Hematopoietic multipotent progenitor cell treated with erythropoietin and hydrocortisone succinate and interleukin-3 and kit ligand, for 6 days (in vitro differentiated cells): ENCODE data around the gene LIME1.
"Not testable (repeated sequence)": the region's sequence is repeated elsewhere in the genome, so short reads cannot be mapped to it uniquely, and the experiment has no call there.

Experiments used
- DNase-seq: peaks from one replicate; pipeline ENCODE4 v3.0.0-alpha.2; 2015

LIME1 gene

DNA sequence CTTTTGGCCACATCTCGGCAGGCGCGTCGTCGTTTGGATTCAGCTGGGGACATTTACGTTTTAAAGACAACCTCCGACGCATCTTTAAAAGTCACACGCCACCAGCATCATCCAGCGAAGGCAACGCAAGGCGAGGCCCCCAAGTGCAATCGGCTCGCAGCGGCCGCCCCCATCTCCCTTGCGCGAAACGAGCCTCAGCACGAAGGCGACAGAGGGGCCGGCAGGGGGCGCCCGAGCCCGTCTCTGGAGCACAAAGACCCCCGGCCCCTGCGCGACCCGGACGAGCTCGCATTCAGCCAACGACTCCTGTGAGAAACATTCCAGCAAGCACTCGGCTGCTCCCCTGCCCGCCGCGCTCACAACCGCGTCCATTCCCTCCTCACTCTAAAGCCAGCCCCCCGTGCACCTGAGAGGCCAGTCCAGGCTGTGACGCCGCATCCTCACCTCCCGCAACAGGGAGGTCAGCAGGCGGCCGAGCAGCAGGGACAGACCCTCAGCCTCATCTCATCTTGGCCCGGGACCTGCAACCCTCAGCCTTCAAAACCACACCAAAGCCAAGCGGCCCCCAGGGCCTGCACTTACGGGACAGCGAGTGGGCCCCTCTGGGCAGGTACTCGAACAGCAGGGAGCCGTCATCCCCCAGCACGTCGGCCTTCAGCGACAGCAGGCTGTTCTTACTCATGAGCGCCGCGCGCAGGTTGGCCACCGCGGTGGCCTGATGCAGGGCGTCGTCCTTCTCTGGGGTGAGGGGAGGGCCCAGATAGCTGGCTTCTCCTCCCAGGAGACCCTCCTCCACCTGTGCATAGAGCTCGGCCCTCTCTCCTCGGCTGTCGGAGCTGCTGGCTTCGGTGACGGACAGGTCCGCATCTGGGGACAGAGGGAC is 38.9 kb downstream of the LIME1 start:
- DNase-seq, result no peak

DNA sequence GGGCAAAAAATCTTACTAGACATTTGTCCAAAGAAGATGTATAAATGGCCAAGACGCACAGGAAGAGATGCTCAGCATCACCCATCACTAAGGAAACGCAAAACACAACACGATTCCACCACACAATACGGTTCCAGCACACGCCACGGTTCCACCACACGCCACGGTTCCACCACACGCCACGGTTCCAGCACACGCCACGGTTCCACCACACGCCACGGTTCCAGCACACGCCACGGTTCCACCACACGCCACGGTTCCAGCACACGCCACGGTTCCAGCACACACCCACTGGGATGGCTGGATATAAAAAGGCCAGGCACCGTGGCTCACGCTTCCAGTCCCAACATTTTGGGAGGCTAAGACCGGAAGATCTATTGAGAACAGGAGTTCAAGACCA is 40.4 kb downstream of the LIME1 start:
- DNase-seq, result not testable (repeated sequence)

DNA sequence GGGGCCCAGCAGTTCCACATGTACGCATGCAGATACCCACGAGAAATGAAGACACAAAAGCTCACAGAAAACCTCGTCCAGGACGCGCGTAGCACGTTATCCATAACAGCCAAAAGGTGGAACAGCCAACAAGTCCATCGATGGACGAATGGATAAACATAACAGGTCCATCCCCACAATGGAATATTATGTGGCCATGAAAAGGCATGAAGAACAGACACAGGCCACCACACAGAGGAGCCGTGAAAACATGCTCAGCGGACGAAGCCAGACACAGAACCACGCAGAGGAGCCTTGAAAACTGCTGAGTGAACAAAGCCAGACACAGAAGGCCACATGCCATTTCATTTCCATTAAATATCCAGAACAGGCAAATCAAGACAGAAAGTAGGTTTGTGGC is 41.1 kb downstream of the LIME1 start:
- DNase-seq, result no peak

DNA sequence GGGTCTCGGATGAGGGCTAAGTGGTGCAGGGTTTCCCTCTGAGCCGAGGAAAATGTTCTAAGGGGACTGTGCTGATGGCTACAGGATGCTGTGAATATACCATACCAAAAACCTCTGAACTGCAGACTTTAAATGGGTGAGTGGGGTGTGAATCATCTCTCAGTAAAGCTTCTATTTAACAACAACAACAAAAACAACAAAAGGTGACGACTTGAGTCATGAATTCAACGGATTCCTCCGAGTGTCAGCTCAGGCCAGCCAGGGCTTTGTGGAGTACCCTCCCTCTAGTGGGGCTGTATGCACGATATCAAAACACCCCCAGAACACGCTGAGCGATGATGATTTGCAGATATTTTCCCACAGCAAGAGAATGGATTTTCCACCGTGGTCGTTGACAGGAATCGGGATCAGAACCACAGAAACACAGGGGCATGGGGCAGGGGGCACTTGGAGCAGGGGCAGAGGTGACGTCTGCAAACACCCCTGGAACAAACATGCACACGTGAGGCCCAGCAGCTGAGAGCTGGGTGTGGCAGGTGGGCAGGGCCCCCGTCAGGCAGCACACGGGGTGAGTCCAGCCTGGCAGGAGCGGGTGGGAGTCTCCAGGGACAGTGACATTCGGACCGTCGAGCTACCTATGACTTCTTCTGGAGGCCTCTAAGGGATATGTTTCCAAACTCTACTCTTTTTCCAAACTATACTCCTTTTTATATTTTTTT is 41.7 kb downstream of the LIME1 start:
- no peak for DNase-seq

DNA sequence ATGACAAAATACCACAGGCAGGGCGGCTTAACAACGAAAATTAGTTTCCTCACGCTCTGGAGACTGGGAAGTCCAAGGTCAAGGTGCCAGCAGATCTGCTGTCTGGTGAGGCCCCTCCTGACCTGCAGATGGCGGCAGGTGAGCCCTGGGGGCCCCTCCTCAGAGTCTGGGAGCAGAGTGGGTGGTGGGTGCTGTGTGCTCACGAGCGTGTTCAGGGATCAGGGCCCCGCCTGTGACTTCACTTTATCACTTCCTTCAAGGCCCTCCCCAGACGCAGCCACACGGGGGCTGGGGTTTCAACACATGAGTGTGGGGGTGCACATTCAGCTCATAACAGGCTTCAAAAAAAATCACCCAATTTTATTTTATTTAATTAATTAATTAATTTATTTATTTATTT is 42.4 kb downstream of the LIME1 start:
- no peak for DNase-seq

DNA sequence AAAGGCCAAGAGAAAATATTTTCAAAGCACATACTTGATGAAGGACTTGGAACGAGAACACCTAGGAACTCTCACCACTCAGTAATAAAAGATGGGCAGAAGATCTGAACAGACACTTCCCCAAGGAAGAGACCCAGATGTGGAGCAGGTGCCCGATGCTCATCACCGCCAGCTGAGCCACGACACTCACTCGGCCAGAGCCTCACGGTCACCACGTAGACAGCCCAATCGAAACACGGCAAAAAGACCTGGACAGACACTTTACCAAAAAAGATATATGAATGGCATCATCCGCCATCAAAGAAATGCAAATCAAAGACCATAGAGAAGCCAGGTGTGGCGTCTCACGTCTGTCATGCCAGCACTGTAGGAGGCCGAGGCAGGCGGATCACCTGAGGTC is 44.7 kb downstream of the LIME1 start:
- no peak for DNase-seq

DNA sequence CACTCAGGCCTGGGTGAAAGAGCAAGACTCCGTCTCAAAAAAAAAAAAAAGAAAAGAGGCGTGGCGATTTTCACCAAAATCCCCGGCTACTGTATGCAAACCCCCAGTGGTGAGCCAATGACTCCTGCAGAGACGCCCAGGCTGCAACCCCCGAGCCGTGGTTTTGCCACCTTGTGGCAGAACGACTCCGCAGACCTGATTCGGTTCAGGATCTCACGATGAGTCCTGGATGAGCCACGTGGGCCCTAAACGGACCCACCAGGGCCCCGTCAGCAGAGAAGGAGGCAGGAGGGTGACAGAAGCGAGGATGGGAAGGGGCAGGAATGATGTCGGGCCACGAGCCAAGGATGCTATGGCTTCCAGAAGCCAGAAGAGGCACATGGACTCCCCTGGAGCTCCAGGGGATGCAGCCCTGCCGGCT is 45.6 kb downstream of the LIME1 start:
- DNase-seq, result no peak

DNA sequence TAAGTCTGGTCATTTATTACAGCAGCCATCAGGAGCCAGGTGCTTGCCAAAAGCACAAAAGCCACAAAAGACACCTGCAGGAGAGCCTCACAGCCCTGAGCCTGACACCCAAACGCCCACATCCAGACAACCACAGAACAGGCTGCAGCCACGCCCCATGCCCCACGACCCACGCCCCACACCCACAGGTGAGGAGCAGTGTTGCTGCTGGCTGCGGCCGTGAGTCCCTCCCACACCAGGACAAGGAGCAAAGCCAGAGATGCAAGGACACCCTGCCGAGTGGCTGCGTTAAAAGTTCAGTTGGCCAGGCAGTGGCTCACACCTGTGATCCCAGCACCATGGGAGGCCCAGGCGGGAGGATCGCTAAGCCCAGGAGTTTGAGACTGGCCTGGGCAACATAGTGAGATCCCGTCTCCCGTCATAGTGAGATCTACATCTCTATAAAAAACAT is 46.1 kb downstream of the LIME1 start:
- DNase-seq, result no peak

DNA sequence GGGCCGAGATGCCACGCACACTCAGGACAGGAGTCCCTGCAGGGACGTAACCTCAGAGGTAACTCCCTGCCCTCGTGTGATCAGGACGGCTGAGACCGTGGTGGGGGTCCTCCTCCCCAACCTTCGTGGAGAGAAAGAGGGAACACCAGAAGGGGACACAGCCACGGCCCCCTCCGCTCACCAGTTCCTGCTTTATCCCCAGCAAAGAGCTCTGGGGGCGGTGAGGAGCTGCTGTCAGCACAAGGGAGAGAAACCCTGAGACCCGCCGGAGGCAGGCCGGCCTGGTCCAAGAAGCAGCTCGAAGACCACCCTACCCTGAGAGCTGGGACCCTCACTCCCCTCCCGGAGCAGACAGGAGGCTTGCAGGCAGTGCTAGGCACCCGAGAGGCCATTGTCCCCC is 47.5 kb downstream of the LIME1 start:
- DNase-seq, result no peak

DNA sequence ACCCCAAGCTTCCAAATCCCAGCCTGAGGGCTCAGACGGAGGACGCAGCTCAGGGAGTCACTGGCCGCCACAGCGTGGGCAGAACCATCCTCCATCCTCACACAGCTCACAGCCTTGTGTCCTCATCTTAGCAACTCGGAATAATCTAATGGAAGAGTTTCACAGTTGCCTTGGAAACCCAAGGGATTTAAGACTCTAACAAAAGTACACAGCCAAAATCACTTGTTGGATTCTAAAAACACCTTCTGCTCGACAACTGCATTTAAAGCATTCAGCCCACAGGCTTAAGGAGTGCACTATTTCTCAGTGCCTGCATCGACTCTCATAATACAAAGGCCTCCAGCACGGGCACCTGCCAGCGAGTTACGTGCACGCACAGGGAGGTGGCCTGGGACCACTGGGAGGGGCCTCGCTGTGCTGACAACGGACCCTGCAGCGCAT is 49.2 kb downstream of the LIME1 start:
- no peak for DNase-seq

DNA sequence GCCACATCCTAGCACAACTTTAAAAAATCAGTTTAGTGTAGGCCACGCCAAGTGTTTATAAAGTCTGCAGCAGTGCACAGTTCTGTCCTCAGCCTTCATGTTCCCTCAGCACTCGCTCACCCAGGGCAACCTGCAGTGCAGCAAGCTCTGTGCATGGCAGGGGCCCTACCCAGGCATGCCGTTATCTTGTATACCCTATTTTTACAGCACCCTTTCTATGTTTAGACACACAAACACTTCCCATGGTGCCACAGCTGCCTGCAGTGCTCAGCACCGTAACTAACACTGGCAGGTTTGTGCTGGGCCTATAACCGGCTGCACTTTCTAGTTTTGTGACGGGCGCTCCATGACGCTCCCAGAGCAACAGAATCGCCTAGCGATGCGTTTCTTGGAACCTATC is 50.8 kb downstream of the LIME1 start:
- DNase-seq, result no peak

DNA sequence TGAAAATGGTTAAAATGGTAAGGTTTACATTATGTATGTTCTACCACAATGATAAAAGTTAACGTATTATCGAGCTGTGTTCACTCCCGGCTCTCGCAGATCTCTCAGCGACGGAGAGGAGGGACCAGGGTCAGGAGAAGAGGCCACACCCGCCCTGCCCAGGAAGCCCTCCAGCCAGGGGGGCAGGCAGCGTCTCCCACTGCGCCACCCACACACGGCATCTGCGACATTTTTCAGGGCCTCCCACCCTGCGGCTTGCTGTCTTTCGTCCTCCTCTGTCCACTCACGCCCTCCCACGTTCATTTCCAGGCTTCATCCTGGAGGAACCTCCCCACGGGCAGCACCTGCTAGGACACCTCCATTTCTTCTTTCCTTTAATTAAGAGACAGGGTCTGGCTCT is 51.3 kb downstream of the LIME1 start:
- DNase-seq, result no peak
